HG03469 (cell line): ENCODE results near the gene NYAP2.
A peak's percentile ranks its signal among the peaks of the same experiment; 100 is the strongest.

Experiments
- ATAC-seq: cut with Tn5 transposase; IDR thresholded peaks from one replicate; pipeline ENCODE4 v1.9.1; 2021; ENCODE audit warnings: mild to moderate bottlenecking, moderate library complexity, moderate number of reproducible peaks; ENCODE audit not compliant: unreplicated experiment

The NYAP2 gene

DNA sequence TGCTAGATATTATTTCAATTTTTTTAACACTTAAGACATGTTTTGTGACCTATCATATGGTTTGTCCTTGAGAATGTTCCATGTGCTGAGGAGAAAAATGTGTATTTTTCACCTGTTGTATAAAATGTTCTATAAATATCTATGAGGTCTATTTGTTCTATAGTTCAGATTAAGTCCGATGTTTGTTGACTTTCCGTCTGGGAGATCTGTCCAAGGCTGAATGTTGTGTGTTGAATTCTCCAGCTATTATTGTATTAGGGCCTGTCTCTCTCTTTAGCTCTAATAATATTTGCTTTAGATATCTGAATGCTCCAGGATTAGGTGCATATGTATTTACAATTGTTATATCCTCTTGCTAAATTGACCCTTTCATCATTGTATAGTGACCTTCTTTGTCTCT lies 144.1 kb downstream of the NYAP2 start:
- ATAC-seq, result no peak

- ATAC-seq, result no peak
Measured at GRCh38 chr2:225556461-225556860, 157.0 kb downstream of the NYAP2 start.

DNA sequence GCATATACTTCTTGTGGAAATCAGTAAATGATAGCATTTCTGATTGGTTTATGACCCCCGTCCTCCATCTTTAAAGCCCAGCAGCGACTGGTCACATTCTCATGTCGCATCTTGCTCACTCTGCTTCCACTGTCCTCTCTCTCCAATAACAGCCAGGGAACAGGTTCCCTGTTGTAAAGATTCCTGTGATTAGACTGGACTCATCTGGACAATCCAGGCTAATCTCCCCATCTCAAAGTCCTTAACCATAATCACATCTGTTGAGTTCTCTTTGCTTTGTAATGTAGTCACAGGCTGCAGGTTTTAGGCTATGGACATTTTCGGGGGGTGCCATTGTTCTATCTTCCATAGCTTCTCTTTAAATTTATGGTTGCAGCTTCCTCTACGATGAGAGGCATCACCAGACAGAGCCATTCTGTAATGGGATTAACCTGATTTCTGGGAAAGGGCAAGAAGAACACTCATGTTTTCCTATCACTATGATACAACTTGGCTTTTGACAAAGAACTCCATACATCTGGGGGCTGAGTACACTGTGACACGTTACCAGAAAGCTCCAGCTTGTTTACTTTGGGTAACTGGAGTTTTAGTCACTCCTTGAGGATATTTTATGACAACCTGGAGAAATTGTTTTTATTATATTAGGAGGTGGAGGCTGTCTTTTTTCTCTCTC lies 159.0 kb downstream of the NYAP2 start:
- ATAC-seq, result no peak

DNA sequence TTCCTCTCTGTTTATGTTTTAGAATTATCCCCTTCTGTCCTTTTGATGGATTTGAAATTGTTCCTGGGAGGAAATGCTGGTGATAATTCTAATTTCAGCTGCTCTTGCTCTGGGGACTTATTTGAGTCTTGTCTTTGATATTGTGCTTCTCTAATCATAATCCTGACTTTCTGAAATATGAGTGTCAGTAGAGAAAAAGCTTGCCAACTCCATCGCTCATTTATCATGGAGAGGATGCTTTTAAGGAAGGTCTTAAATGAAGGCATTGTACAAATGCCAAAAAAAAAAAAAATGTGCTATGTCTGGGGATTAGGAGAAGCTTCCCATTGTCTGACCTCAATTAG lies 159.5 kb downstream of the NYAP2 start:
- no peak for ATAC-seq

DNA sequence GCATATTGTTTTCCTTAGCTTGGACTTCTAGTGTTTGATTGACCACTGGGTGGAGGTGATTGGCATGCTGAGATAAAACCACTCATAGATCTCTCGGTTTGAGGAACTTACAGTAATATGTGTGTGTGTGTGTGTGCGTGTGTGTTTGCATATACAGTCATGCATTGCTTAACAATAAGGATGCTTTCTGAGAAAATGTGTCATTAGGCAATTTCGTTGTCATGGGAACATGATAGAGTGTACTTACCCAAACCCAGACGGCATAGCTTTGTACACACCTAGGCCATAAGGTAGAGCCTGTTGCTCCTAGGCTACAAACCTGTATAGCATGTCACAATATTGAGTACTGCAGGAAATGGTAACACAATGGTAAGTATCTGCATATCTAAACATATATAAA lies 167.3 kb downstream of the NYAP2 start:
- no peak for ATAC-seq

GRCh38 chr2:225569995-225570394 lies 170.5 kb downstream of the NYAP2 start:
- no peak for ATAC-seq

DNA sequence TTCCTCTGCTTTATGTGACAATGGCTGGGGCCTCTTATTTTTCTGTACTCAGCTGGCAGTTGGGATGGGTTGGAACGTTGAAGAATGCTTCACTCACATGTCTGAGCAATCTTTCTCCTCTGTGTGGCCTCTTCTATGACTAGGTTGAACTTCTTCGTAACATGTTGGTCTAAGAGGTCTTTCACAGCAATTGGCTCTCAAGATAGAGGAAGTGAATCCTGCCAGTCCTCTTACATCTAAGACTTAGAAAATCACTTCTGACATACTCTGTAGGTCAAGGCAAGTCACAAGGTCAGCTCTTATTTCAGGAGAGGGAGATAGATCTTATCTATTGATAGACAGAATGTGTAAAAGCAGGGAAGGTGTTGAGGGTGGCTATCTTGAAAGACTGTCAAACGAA lies 174.1 kb downstream of the NYAP2 start:
- ATAC-seq, result peak; percentile 56

- ATAC-seq, result no peak
Measured at GRCh38 chr2:225574582-225575138, 175.2 kb downstream of the NYAP2 start.

DNA sequence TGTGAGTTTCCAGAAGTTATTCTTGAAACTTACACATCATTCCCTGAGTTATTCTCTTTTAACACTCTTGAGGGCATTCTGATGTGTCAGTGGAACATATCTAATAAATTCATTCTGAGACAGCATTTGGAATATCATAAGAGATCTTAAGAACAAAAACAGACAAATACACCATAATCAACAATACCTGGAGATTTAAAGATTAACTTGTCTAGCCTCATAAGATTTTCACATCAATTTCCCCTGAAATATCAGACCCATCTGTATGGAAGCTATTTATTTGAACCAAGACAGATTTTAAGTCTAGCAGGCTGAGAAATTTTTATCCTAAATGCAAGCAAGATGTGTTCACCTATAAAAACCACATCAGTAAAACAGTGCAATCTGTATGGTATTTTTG lies 181.6 kb downstream of the NYAP2 start:
- ATAC-seq, result no peak

DNA sequence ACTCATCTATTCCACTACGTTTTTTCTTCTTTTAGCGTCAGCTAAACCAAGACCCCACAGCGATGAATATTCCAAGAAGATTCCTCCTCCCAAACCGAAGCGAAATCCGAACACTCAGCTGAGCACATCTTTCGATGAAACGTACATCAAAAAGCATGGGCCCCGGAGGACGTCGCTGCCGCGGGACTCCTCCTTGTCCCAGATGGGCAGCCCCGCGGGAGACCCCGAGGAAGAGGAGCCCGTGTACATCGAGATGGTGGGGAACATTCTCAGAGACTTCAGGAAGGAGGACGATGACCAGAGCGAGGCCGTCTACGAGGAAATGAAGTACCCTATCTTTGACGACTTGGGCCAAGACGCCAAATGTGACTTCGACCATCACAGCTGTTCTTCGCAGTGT lies 182.4 kb downstream of the NYAP2 start:
- no peak for ATAC-seq

- no peak for ATAC-seq
Measured at GRCh38 chr2:225582355-225583116, 183.0 kb downstream of the NYAP2 start.

- ATAC-seq, result no peak
Measured at GRCh38 chr2:225584796-225585195, 185.3 kb downstream of the NYAP2 start.

DNA sequence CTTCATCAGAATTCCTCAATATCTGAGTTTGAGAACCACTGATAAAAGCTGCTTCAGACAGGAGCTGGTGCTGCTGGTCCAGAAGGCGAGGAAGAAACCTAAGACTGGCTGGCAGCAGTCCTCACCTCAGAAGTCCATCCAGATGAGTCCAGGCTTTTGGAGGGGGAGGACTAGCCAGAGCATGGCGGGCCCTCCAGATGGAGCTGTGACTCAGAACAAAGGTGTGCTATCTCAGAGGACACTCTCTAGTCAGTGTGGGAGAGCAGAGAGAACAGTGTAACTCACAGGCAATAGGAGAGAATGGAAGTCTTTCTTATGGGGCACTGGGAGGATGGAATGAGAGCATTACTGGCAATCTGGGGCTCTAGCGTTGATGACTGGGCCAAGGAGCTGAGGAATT lies 191.4 kb downstream of the NYAP2 start:
- no peak for ATAC-seq

GRCh38 chr2:225597911-225598310 lies 198.4 kb downstream of the NYAP2 start:
- no peak for ATAC-seq

GRCh38 chr2:225598426-225598825 lies 198.9 kb downstream of the NYAP2 start:
- ATAC-seq, result no peak

- ATAC-seq, result no peak
Measured at GRCh38 chr2:225598897-225599296, 199.4 kb downstream of the NYAP2 start.

DNA sequence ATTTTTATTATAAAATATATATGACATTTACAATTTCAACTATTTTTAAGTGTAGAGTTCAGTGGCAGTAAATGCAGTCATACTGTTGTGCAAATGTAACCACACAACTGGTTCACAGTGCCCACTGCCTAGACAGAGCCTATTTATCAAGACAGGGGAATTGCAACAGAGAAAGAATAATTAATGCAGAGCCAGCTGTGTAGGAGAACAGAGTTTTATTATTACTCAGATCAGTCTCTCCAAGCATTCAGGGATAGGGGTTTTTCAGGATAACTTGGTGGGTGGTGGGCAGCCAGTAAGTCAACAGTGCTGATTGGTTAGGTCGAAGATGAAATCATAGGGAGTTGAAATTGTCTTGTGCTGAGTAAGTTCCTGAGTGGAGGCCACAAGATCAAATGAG lies 200.3 kb downstream of the NYAP2 start:
- ATAC-seq, result no peak

GRCh38 chr2:225600444-225600843 lies 200.9 kb downstream of the NYAP2 start:
- no peak for ATAC-seq

- no peak for ATAC-seq
Measured at GRCh38 chr2:225600865-225601264, 201.4 kb downstream of the NYAP2 start.

GRCh38 chr2:225602205-225602604 lies 202.7 kb downstream of the NYAP2 start:
- ATAC-seq, result no peak

DNA sequence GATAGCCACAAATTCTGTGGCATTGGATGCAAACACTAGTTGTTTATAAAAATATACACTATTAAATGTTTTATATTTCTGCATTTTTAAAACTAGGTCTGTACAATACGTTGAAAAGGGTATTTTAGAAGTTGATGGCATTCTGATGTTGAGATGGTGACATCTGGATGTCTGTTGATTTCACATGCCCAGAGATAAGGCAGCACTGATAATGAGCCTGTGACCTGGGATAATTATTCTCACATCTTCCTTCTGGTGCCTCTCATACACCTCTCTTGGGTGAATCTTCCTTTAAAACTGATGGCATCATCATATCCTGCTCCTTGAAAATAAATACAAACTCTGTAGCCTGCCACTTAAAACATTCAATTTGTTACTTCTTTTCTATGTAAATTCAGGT lies 208.6 kb downstream of the NYAP2 start:
- ATAC-seq, result no peak

- ATAC-seq, result no peak
Measured at GRCh38 chr2:225612636-225613035, 213.1 kb downstream of the NYAP2 start.
